Tibial nerve (tissue), 4 donors: ENCODE results near the gene PPCS.

ENCODE experiments used
- CTCF ChIP-seq, 5 experiments: fragments of 200-600 bp in 3 of 5; fragments of 450-650 bp in 2 of 5; sonication (generic) in 3 of 5; IDR thresholded peaks; one replicate each; pipeline ENCODE4 v1.5.1; 2016 to 2019; ENCODE audit warnings: antibody characterized with exemption in 5 of 5, mild to moderate bottlenecking in 3 of 5, moderate library complexity in 2 of 5
- EP300 ChIP-seq, 2 donors: sonication (generic); formaldehyde crosslinking; IDR thresholded peaks; one replicate each; pipeline ENCODE4 v1.6.1; 2017; ENCODE audit warnings: antibody characterized with exemption in 2 of 2, mild to moderate bottlenecking in 1 of 2
- POLR2A ChIP-seq, 2 donors: fragments of 450-650 bp; IDR thresholded peaks; one replicate each; pipeline ENCODE4 v1.6.1; 2017; ENCODE audit warnings: antibody characterized with exemption in 2 of 2, mild to moderate bottlenecking in 2 of 2, moderate library complexity in 2 of 2

GRCh38 chr1:42490237-42490636 lies 33.9 kb downstream of the PPCS start:
- TF ChIP-seq CTCF (IDR thresholded peaks at IDR 0.05) (no peak), POLR2A (IDR thresholded peaks at IDR 0.05) (no peak), EP300 (IDR thresholded peaks at IDR 0.05) (no peak)
